HG03460 (cell line): Measurements from ENCODE around the gene RTN4RL2.

Experiments used
- ATAC-seq: cut with Tn5 transposase; IDR thresholded peaks from one replicate; pipeline ENCODE4 v1.9.1; 2021; ENCODE audit not compliant: unreplicated experiment

The RTN4RL2 gene

GRCh38 chr11:57523419-57523818, 63.1 kb downstream of the RTN4RL2 start:
- no peak for ATAC-seq
